Lower leg skin (tissue), 3 donors: Measurements from ENCODE around the gene CTAG1B.

Source experiments
- CTCF ChIP-seq, 3 donors: fragments of 450-650 bp; IDR thresholded peaks; one replicate each; pipeline ENCODE4 v1.5.1; 2016; ENCODE audit warnings: antibody characterized with exemption in 3 of 3, mild to moderate bottlenecking in 3 of 3, moderate library complexity in 2 of 3
- POLR2A ChIP-seq, 2 donors: fragments of 450-650 bp; IDR thresholded peaks; one replicate each; pipeline ENCODE4 v1.6.1; 2016 to 2017; ENCODE audit warnings: antibody characterized with exemption in 2 of 2, mild to moderate bottlenecking in 1 of 2, moderate library complexity in 1 of 2

GRCh38 chrX:154653048-154653401 is 33.9 kb upstream of the CTAG1B start:
- TF ChIP-seq CTCF (IDR thresholded peaks at IDR 0.05) (no peak), POLR2A (IDR thresholded peaks at IDR 0.05) (no peak)
